ENCODE data around the gene SSPN.

GRCh38 chr12:26162905-26163304 is 32.5 kb upstream of the SSPN start:
- no peak for TF ChIP-seq EZH2 (IDR thresholded peaks at IDR 0.05; ENCODE audit: borderline replicate concordance, low read depth, low read length, severe bottlenecking)
- no peak for TF ChIP-seq CTCF (IDR thresholded peaks at IDR 0.05; ENCODE audit: borderline replicate concordance, extremely low read depth, low read length, poor library complexity, severe bottlenecking)
